Spleen (tissue), 11 donors: ENCODE data around the gene MCOLN1. TPM values are rescaled to one million over a fixed set of nuclear protein-coding genes. Genes with fewer than 3 reads are reported as not detected.

Experiments used
- DNase-seq: peaks from one replicate; pipeline ENCODE4 v3.0.0-alpha.2; 2020
- H3K27ac ChIP-seq, 8 donors: fragments of 200-600 bp; sonication (generic) in 7 of 8; 1 replicate in 4 of 8; 2 replicates in 4 of 8; pipeline versions ENCODE4 v1.5.0 to v1.8.0; 2016 to 2021; ENCODE audit warnings: inconsistent platforms in 4 of 8, mild to moderate bottlenecking in 4 of 8, moderate library complexity in 1 of 8
- H3K27me3 ChIP-seq, 7 donors: fragments of 200-600 bp; sonication (generic) in 6 of 7; replicated peaks in 1 of 7; 1 replicate in 4 of 7; 2 replicates in 3 of 7; pipeline versions ENCODE4 v1.5.0 to v1.8.0; 2016 to 2021; ENCODE audit warnings: inconsistent platforms in 3 of 7, mild to moderate bottlenecking in 1 of 7
- H3K36me3 ChIP-seq, 6 donors: fragments of 200-600 bp; sonication (generic) in 5 of 6; 1 replicate in 4 of 6; 2 replicates in 2 of 6; pipeline versions ENCODE4 v1.5.0 to v1.8.0; 2016 to 2021; ENCODE audit warnings: inconsistent platforms in 2 of 6
- H3K4me1 ChIP-seq, 6 donors: fragments of 200-600 bp; sonication (generic) in 5 of 6; 1 replicate in 3 of 6; 2 replicates in 3 of 6; pipeline versions ENCODE4 v1.5.0 to v1.8.0; 2016 to 2021; ENCODE audit warnings: inconsistent platforms in 3 of 6
- H3K4me3 ChIP-seq, 8 donors: fragments of 200-600 bp; sonication (generic) in 7 of 8; 1 replicate in 4 of 8; 2 replicates in 4 of 8; pipeline versions ENCODE4 v1.5.0 to v1.8.0; 2016 to 2021; ENCODE audit warnings: inconsistent platforms in 4 of 8, mild to moderate bottlenecking in 4 of 8, moderate library complexity in 2 of 8
- H3K9me3 ChIP-seq, 8 donors: fragments of 200-600 bp; sonication (generic) in 7 of 8; 1 replicate in 4 of 8; 2 replicates in 4 of 8; pipeline versions ENCODE4 v1.5.0 to v1.8.0; 2016 to 2021; ENCODE audit warnings: inconsistent platforms in 4 of 8
- CTCF ChIP-seq, 11 experiments: fragments of 200-600 bp in 7 of 11; fragments of 450-650 bp in 4 of 11; sonication (generic) in 4 of 11; IDR thresholded peaks in 8 of 11; conservative IDR thresholded peaks in 3 of 11; 1 replicate in 7 of 11; 2 replicates in 4 of 11; pipeline versions ENCODE4 v1.4.0 to v1.8.0; 2016 to 2021; ENCODE audit warnings: antibody characterized with exemption in 11 of 11, inconsistent platforms in 4 of 11, mild to moderate bottlenecking in 1 of 11
- POLR2A ChIP-seq, 3 donors: fragments of 450-650 bp; IDR thresholded peaks; one replicate each; pipeline ENCODE4 v1.5.1; 2017; ENCODE audit warnings: antibody characterized with exemption in 3 of 3, mild to moderate bottlenecking in 1 of 3
- POLR2AphosphoS5 ChIP-seq, 3 donors: sonication (generic); formaldehyde crosslinking; IDR thresholded peaks; one replicate each; pipeline ENCODE4 v1.5.1; 2017; ENCODE audit warnings: antibody characterized with exemption in 3 of 3
- WGBS, 5 donors: extraction: QIAGEN DNeasy Blood & Tissue Kit in 3 of 5; methylation state at CpG; one replicate each; pipeline versions ENCODE4 v1.1.5 to v1.1.7; 2013 to 2018; 5-methylcytosine and 5-hydroxymethylcytosine counted together
- intact Hi-C: fragments of 100-400 bp; cut with DNase I; formaldehyde crosslinking; loops from one replicate; pipeline ENCODE4 v1.15.0; 2023; ENCODE audit warnings: low total_unique reads
- polyA plus RNA-seq, 3 donors: library from polyadenylated mRNA; stranded (reverse); fragments of 200-250 nt; gene quantifications; one replicate each; pipeline ENCODE4 v1.2.1, GENCODE V29; 2013
- total RNA-seq, 7 donors: library from RNA; depleted of rRNA in 3 of 7; stranded (reverse); fragments of >200 nt in 3 of 7; fragmentation: NEBNext Ultra II Directional in 4 of 7; extraction: Animal tissue kit (Norgen Biotek cat#: 25700) in 4 of 7; gene quantifications; one replicate each; pipeline versions ENCODE4 v1.1.0 to v1.2.1, GENCODE V29; 2016 to 2021
- donor health status: healthy with polysubstance abuse.
- donor health status: DM: no; HTN: no; CAD: no; lungs with moderate emphysema.
- donor health status: DM: no; HTN: no; CAD: no.
- donor health status: Bipolar disorder and iron deficiency.
- donor health status: healthy.
- donor health status: DM: no; HTN: no; CAD: no.
- donor health status: DM: yes; HTN: yes; CAD: no.

Gene MCOLN1
- total and polyA plus RNA-seq, 10 donors: 25.1 to 166 (median 117) TPM

- H3K27ac ChIP-seq: peak overlapping the region in 5 of 8 donors; percentile 7 to 68 (median 50)
- peaks cover 0 to 31% (median 13%) of the 10 kb centered on the region in 6 donors for H3K36me3 ChIP-seq
- no peaks in the 10 kb centered on the region for H3K9me3 ChIP-seq
- no peak overlapping the region for H3K4me3 ChIP-seq
- 84 to 93% (median 87%) methylated on average over 30 to 51 of the region's 51 CpGs for WGBS, 5 donors
- peaks cover 18 to 82% (median 53%) of the 10 kb centered on the region in 6 donors for H3K4me1 ChIP-seq
- DNase-seq: peak; percentile 77
- TF ChIP-seq POLR2A (IDR thresholded peaks at IDR 0.05) (no peak), POLR2AphosphoS5 (IDR thresholded peaks at IDR 0.05) (peak in 2 of 3 donors; percentile 46 to 55)
- intact Hi-C loops: no loop called here
- H3K27me3 ChIP-seq: peaks cover 0 to 6% (median 0%) of the 10 kb centered on the region in 7 donors
Observed at GRCh38 chr19:7520131-7521051, 2.0 kb upstream of the MCOLN1 start.

GRCh38 chr19:7521551-7522071 lies 813 bp upstream of the MCOLN1 start:
- TF ChIP-seq POLR2A (IDR thresholded peaks at IDR 0.05) (no peak), CTCF (IDR thresholded peaks at IDR 0.05 in 8 of 11, conservative IDR thresholded peaks at IDR 0.05 in 3 of 11) (no peak), POLR2AphosphoS5 (IDR thresholded peaks at IDR 0.05) (no peak)
- peaks cover 0 to 44% (median 13%) of the 10 kb centered on the region in 6 donors for H3K36me3 ChIP-seq
- peak overlapping the region; percentile 22 to 88 (median 80) for H3K27ac ChIP-seq
- DNase-seq: no peak
- 57 to 65% (median 61%) methylated on average over 10 of the region's 10 CpGs for WGBS, 5 donors
- intact Hi-C loops: no loop called here
- no peaks in the 10 kb centered on the region for H3K9me3 ChIP-seq
- H3K27me3 ChIP-seq: peaks cover 0 to 2% (median 0%) of the 10 kb centered on the region in 7 donors
- peaks cover 20 to 85% (median 53%) of the 10 kb centered on the region in 6 donors for H3K4me1 ChIP-seq
- peak overlapping the region in 6 of 8 donors; percentile 77 to 91 (median 86) for H3K4me3 ChIP-seq

GRCh38 chr19:7522923-7523667 lies 671 bp downstream of the MCOLN1 start:
- peak; percentile 84 for DNase-seq
- TF ChIP-seq CTCF (IDR thresholded peaks at IDR 0.05 in 8 of 11, conservative IDR thresholded peaks at IDR 0.05 in 3 of 11) (no peak), POLR2AphosphoS5 (IDR thresholded peaks at IDR 0.05) (peak in 2 of 3 donors; percentile 42 to 44)
- H3K27ac ChIP-seq: peak overlapping the region; percentile 37 to 88 (median 80)
- H3K36me3 ChIP-seq: peaks cover 0 to 58% (median 14%) of the 10 kb centered on the region in 6 donors
- 9 to 18% (median 14%) methylated on average over 12 to 23 of the region's 23 CpGs for WGBS, 5 donors
- intact Hi-C loops: no loop called here
- H3K27me3 ChIP-seq: no peaks in the 10 kb centered on the region
- no peaks in the 10 kb centered on the region for H3K9me3 ChIP-seq
- H3K4me3 ChIP-seq: peak overlapping the region; percentile 62 to 94 (median 86)
- H3K4me1 ChIP-seq: peaks cover 20 to 85% (median 56%) of the 10 kb centered on the region in 6 donors

GRCh38 chr19:7524523-7524922 lies 2.1 kb downstream of the MCOLN1 start:
- DNase-seq: no peak
- 90 to 98% (median 92%) methylated on average over 5 of the region's 5 CpGs for WGBS, 5 donors
- no peaks in the 10 kb centered on the region for H3K27me3 ChIP-seq
- intact Hi-C loops: no loop called here
- no peaks in the 10 kb centered on the region for H3K9me3 ChIP-seq
- TF ChIP-seq POLR2A (IDR thresholded peaks at IDR 0.05): no peak
- no peak for TF ChIP-seq CTCF (IDR thresholded peaks at IDR 0.05 in 8 of 11, conservative IDR thresholded peaks at IDR 0.05 in 3 of 11)
- TF ChIP-seq POLR2AphosphoS5 (IDR thresholded peaks at IDR 0.05): no peak
- H3K36me3 ChIP-seq: peaks cover 0 to 67% (median 28%) of the 10 kb centered on the region in 6 donors
- H3K27ac ChIP-seq: peak overlapping the region in 4 of 8 donors; percentile 6 to 84 (median 78)
- peaks cover 20 to 98% (median 61%) of the 10 kb centered on the region in 6 donors for H3K4me1 ChIP-seq
- peak overlapping the region in 3 of 8 donors; percentile 86 to 91 (median 91) for H3K4me3 ChIP-seq
